Mucosa of gallbladder (tissue), 1 donor: ENCODE measurements around the gene CRHR2. TPM values are rescaled to one million over a fixed set of nuclear protein-coding genes. Genes with fewer than 3 reads are reported as not detected.
"Not testable (repeated sequence)": the region's sequence is repeated elsewhere in the genome, so short reads cannot be mapped to it uniquely, and the experiment has no call there.

ENCODE experiments used
- DNase-seq: peaks from one replicate; pipeline ENCODE4 v3.0.0-alpha.2; 2020; ENCODE audit warnings: low spot score
- total RNA-seq: library from RNA; stranded (reverse); gene quantifications from one replicate; pipeline ENCODE4 v1.2.1, GENCODE V29; 2021
- donor health status: DM: no; HTN: no; CAD: no.

Gene CRHR2
- total RNA-seq, 1 donor from 2014 or later, result 0.12 TPM

- no peak for DNase-seq
These were observed 27.8 kb downstream of the CRHR2 start for GRCh38 chr7:30654296-30655090.

- no peak for DNase-seq
These were observed 29.3 kb downstream of the CRHR2 start for GRCh38 chr7:30652698-30653641.

DNA sequence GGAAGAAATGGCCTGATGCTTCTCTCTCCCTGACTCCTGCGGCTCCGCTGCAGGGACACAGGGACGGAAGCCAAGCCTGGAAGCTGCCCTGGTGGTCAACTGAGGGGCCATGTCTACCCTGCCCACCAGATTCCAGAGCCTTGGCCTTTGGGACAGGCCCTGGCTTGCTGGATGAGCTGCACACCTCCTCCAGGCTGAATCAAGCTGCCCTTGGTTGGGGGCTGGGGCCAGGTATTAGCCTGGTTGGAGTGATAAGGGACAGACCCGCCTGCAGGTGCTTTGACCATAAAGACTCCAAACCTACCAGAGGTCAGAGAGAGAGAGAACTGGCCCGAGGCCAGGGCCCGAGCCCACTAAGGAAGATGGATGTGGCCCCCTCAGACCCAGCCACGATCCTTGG is 30.1 kb downstream of the CRHR2 start:
- DNase-seq, result no peak

DNA sequence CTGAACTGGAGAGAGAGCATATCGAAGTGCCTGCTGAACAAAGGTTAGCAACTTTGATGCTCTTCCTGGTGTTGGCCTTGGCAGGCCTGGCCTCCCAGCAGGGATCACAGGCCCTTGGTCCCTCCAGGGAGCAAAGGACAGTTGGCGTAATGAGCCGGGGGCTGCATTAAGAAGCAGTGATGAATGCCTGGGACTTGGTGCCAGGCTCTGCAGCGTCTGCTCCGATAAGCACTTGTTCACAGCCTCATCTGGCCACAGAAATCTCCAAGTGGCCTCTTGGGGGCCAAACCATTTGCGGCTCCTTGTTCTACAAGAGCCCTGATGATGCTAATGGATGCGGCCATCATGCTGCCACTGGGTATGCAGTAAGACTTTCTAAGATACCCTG is 31.8 kb downstream of the CRHR2 start:
- DNase-seq, result no peak

- DNase-seq, result no peak
These were observed 32.4 kb downstream of the CRHR2 start for GRCh38 chr7:30649717-30650420.

GRCh38 chr7:30648744-30649540 is 33.3 kb downstream of the CRHR2 start:
- DNase-seq, result no peak

- no peak for DNase-seq
These were observed 34.5 kb downstream of the CRHR2 start for GRCh38 chr7:30647589-30648364.

DNA sequence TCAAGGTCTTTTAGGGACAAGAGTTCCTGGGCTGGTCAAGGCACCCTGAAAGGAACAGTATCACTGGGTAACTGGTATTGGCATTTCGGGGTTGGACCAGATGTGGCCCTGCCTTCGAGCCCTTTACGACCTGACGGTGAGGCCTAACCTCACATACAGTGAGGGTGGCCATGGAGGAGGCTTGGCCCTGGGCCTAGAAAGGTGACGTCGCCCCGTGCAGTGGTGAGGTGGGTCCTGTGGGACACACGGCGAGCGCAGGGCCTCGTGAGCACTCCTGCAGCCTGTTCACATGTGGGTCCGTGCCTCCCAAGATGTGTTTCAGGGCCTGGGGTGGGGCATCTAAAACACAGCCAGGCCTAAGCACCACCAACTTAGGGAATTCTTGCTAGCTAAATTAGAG is 36.1 kb downstream of the CRHR2 start:
- DNase-seq, result no peak

DNA sequence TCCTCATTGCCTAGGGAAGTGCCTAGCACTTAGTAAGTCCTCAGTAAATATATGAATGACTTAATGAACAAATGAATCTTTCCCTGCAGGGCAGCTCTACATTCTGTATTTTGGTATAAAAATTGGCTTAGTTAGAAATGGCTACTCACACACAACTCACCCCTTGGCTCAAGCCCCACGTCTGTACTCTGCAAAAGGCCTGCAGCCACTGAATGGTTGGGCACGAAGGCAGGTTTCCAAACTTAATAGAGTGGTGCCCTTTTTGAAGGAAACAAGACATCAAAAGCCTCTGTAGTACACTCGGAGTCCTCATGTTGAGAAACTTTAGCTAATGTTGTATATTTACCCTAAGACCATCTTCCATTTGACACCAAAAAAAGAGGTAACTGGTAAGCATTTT is 36.6 kb downstream of the CRHR2 start:
- DNase-seq, result no peak

DNA sequence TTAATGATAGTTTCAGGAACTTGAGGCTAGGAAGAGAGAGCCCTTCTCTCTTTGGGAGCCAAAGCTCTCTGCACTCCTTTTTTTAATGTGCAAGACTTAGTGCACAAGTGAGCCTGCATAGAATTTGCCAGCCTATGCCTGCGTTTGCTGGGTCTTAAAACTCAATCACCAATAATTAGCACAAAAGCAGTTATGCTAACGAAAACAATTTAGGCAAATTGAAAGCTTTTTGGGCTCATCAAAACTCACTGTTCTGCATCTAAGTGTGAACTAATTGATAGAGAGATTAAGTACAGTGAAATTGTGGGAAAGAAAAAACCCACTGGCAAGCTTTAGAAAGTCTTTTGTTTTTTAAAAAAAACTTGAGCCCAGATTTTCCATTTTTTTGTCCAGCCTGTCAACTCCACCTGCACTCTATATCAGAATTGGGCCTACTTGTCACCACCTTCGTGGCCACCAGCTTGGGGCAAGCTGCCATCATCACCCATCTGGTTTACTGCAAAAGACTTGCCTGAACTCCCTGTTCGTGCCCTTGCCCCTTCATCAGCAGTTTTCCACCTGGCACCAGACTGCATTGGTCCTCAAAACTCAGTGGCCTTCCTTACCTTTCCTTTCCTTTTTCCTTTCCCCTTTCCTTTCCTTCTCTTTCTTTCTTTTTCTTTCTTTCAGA is 37.8 kb downstream of the CRHR2 start:
- no peak for DNase-seq

GRCh38 chr7:30642789-30643188 is 39.5 kb downstream of the CRHR2 start:
- peak; percentile 7 for DNase-seq

GRCh38 chr7:30642322-30642721 is 39.9 kb downstream of the CRHR2 start:
- not testable (repeated sequence) for DNase-seq

GRCh38 chr7:30635798-30636197 is 46.5 kb downstream of the CRHR2 start:
- DNase-seq, result no peak

- DNase-seq, result no peak
These were observed 47.5 kb downstream of the CRHR2 start for GRCh38 chr7:30634634-30635201.

DNA sequence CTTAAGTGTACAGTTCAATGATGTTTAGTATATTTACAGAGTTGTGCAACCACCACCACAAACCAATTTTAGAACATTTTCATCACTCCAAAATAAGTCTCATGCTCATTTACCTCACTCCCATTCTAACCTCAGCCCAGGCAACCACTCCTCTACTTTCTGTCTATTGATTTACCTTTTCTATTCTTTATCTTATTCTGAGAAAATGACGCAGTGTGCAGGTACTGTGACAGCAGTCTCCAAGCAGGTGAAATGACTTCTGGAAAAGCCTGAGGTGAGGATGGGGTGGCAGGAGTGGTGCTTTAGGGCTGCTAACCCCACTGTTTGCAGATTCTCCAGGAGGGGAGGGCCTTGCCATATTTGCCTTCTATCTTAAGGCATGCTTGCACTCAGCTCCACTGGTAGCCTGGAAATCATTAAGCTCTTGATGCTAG is 48.0 kb downstream of the CRHR2 start:
- no peak for DNase-seq

DNA sequence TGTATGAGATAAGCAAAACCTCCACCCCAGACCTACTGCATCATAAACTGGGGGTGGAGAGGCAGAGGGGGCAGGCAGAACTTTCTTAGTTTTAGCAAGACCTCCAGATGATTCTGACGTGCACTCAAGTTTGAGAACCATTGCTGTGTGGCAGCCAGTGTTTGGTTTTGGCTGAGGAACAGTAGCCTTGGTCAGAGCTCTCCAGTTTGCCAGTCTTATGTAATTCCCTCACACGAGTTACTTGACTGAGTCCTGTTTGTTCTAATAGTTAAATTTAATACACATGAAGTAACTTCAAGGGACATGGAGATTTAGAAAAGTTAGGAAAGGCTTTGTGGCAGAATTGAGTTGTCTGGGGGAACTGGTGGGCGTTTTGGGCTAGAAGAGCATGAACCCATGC is 49.0 kb downstream of the CRHR2 start:
- no peak for DNase-seq

- no peak for DNase-seq
These were observed 51.3 kb downstream of the CRHR2 start for GRCh38 chr7:30630986-30631385.

GRCh38 chr7:30627026-30627425 is 55.2 kb downstream of the CRHR2 start:
- no peak for DNase-seq

DNA sequence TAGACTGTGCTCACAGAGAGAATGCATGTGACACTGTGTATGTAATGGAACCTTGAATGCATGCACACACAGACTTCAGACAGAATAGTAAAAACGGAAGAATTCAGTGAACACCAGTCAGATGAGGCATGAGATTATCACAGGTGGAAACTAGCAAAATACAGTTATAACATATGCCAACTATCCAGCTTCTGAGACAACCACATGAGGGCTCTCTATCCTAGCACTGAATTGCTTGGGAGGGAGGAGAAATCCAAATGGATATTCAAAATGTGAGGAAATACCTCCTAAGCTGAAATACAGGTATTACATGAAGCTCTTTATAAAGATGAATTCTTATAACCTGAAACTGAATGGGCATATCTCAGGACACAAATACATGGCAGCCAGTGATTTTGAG is 57.0 kb downstream of the CRHR2 start:
- DNase-seq, result no peak

DNA sequence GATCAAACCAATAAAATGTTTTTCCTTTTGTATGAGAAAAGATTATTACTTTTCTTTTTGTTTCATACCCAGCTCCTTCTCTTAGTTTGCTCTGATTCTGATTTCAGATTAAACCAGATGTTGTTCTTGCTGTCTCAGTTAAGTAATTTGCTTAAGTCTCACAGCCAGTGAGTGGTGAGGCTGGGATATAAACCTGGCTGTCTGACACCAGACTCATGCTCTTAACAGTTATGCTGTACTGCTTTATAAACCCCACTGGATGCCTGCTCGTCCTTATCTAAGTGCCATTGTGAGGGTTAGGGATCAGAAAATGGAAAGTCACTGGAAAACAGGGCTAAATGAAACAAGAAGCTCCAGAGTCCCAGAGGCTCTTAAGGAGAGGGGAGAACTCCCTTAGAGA is 63.3 kb downstream of the CRHR2 start:
- no peak for DNase-seq
